HG03108 (cell line): ENCODE measurements around the gene PARPBP.
"Not testable (repeated sequence)": the region's sequence is repeated elsewhere in the genome, so short reads cannot be mapped to it uniquely, and the experiment has no call there.

Experiments used
- ATAC-seq: cut with Tn5 transposase; IDR thresholded peaks from one replicate; pipeline ENCODE4 v1.9.1; 2021; ENCODE audit warnings: moderate library complexity; ENCODE audit not compliant: unreplicated experiment

Gene PARPBP

DNA sequence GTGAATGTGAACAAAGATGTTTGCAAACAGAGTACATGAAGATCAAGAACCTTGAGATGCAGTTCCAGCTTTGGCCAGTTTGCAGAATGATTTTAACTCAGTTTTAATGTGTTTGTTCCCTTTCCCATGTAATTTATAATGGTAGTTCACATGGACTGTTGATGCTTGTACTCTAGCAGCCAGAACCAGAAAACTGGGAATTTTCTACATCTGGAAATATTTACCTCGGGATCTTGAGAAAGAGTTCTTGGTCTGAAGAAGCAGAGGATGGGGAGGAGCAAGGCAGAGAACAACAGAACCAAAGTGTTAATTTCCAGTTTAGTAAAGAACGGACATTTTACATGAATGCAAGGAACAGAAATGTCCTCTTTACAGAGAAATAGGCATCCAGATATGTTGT, 114.6 kb downstream of the PARPBP start:
- ATAC-seq: no peak

- not testable (repeated sequence) for ATAC-seq
Measured at GRCh38 chr12:102240859-102241258, 120.9 kb downstream of the PARPBP start.
